Omental fat pad (tissue), 4 donors: ENCODE results near the gene MINK1. TPM values are rescaled to one million over a fixed set of nuclear protein-coding genes. Genes with fewer than 3 reads are reported as not detected.
"Not testable (repeated sequence)": the region's sequence is repeated elsewhere in the genome, so short reads cannot be mapped to it uniquely, and the experiment has no call there.

Experiments used
- ATAC-seq: fragments of 150-250 bp; one replicate; pipeline ENCODE4 v1.9.1; 2016; ENCODE audit warnings: mild to moderate bottlenecking, moderate library complexity; ENCODE audit not compliant: low FRiP score
- DNase-seq: peaks from one replicate; pipeline ENCODE4 v3.0.0-alpha.2; 2019; ENCODE audit warnings: low spot score
- CTCF ChIP-seq, 3 donors: fragments of 450-650 bp; IDR thresholded peaks; one replicate each; pipeline ENCODE4 v1.5.1; 2016 to 2017; ENCODE audit warnings: antibody characterized with exemption in 3 of 3, mild to moderate bottlenecking in 3 of 3, moderate library complexity in 2 of 3
- total RNA-seq, 4 donors: library from RNA; depleted of rRNA; stranded (reverse); fragments of >200 nt; gene quantifications; one replicate each; pipeline ENCODE4 v1.1.0, GENCODE V29; 2016

MINK1 gene
- total RNA-seq, 4 donors from 2014 or later, result 24.4 to 57.8 (median 31.9) TPM

GRCh38 chr17:4856271-4856936 is 23.3 kb downstream of the MINK1 start:
- no peak for TF ChIP-seq CTCF (IDR thresholded peaks at IDR 0.05)
- ATAC-seq, result peak; percentile 51
- DNase-seq, result no peak

- ATAC-seq, result no peak
- no peak for DNase-seq
- TF ChIP-seq CTCF (IDR thresholded peaks at IDR 0.05), result no peak
Observed at GRCh38 chr17:4856937-4857314, 23.8 kb downstream of the MINK1 start.

GRCh38 chr17:4857347-4857746 is 24.2 kb downstream of the MINK1 start:
- not testable (repeated sequence) for DNase-seq, ATAC-seq

- ATAC-seq, result no peak
- no peak for DNase-seq
Observed at GRCh38 chr17:4858068-4858881, 25.1 kb downstream of the MINK1 start.

GRCh38 chr17:4858882-4859260 is 25.7 kb downstream of the MINK1 start:
- DNase-seq (no peak), ATAC-seq (peak; percentile 67)
- TF ChIP-seq CTCF (IDR thresholded peaks at IDR 0.05), result no peak

More at GRCh38 chr17:4858068-4858881, 25.1 kb downstream of the MINK1 start:
- TF ChIP-seq CTCF (IDR thresholded peaks at IDR 0.05), result no peak

- no peak for TF ChIP-seq CTCF (IDR thresholded peaks at IDR 0.05)
- ATAC-seq (no peak), DNase-seq (no peak)
Observed at GRCh38 chr17:4859816-4860625, 26.9 kb downstream of the MINK1 start.

- DNase-seq (no peak), ATAC-seq (no peak)
- no peak for TF ChIP-seq CTCF (IDR thresholded peaks at IDR 0.05)
Observed at GRCh38 chr17:4860651-4861050, 27.5 kb downstream of the MINK1 start.
